ENCODE data around the gene AGAP6.
"Not testable (repeated sequence)": the region's sequence is repeated elsewhere in the genome, so short reads cannot be mapped to it uniquely, and the experiment has no call there.

DNA sequence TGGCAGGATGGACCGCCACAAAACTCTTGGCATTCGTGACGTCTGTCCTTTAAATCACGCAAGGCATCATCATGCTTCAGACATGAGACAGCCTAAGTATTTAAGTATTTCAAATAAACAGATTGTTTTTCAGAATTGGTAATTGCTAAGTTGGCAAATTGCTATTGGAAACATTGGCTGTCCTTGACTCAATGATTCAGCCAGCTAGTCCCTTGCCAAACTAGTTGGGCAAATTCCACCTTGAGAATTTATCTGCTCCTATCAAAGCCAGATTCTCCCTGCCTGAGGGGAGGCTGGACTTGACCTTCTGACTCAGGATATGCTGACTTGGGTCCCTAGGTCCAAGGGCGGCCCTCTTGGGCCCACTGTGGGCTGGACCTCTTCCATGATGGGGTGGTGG, 29.4 kb downstream of the AGAP6 start:
- not testable (repeated sequence) for TF ChIP-seq POLR2AphosphoS5, TCF7L2 (IDR thresholded peaks at IDR 0.05; ENCODE audit: low read depth, low read length)
